Parathyroid adenoma (tissue), 2 donors: ENCODE measurements around the gene SPSB1.
"Not testable (repeated sequence)": the region's sequence is repeated elsewhere in the genome, so short reads cannot be mapped to it uniquely, and the experiment has no call there.

Experiments used
- H2AFZ ChIP-seq: fragments of 300-600 bp; sonication (generic); one replicate; pipeline ENCODE4 v1.7.0; 2017; ENCODE audit warnings: antibody characterized with exemption, mild to moderate bottlenecking
- H3K27ac ChIP-seq: fragments of 300-600 bp; sonication (generic); one replicate; pipeline ENCODE4 v1.7.0; 2017
- H3K27me3 ChIP-seq: fragments of 300-600 bp; sonication (generic); one replicate; pipeline ENCODE4 v1.7.0; 2017; ENCODE audit warnings: low read length; ENCODE audit not compliant: control insufficient read depth, insufficient read depth
- H3K36me3 ChIP-seq: fragments of 300-600 bp; sonication (generic); one replicate; pipeline ENCODE4 v1.7.0; 2017; ENCODE audit warnings: low read length; ENCODE audit not compliant: control insufficient read depth, insufficient read depth
- H3K4me1 ChIP-seq: fragments of 300-600 bp; sonication (generic); one replicate; pipeline ENCODE4 v1.7.0; 2017; ENCODE audit warnings: control low read depth
- H3K4me2 ChIP-seq: fragments of 300-600 bp; sonication (generic); one replicate; pipeline ENCODE4 v1.7.0; 2017; ENCODE audit warnings: low read length
- H3K4me3 ChIP-seq: fragments of 300-600 bp; sonication (generic); one replicate; pipeline ENCODE4 v1.7.0; 2017; ENCODE audit warnings: low read depth, low read length
- H3K79me2 ChIP-seq: fragments of 300-600 bp; sonication (generic); one replicate; pipeline ENCODE4 v1.7.0; 2017; ENCODE audit warnings: control low read depth
- H3K9ac ChIP-seq: fragments of 300-600 bp; sonication (generic); one replicate; pipeline ENCODE4 v1.7.0; 2017; ENCODE audit warnings: mild to moderate bottlenecking
- H3K9me3 ChIP-seq: fragments of 300-600 bp; sonication (generic); one replicate; pipeline ENCODE4 v1.7.0; 2017; ENCODE audit warnings: low read length; ENCODE audit not compliant: control insufficient read depth
- CTCF ChIP-seq: fragments of 300-600 bp; sonication (generic); IDR thresholded peaks from one replicate; pipeline ENCODE4 v1.7.0; 2017; ENCODE audit warnings: antibody characterized with exemption, mild to moderate bottlenecking
- donor health status: primary hyperparathyroidism.

Gene SPSB1

GRCh38 chr1:9296850-9297249, 4.2 kb downstream of the SPSB1 start:
- TF ChIP-seq CTCF: no peak
- no peak overlapping the region for H3K9ac ChIP-seq
- peaks cover 5% of the 10 kb centered on the region for H3K4me1 ChIP-seq
- H3K27me3 ChIP-seq: no peaks in the 10 kb centered on the region
- H2AFZ ChIP-seq: no peak overlapping the region
- H3K27ac ChIP-seq: no peak overlapping the region
- no peak overlapping the region for H3K4me3 ChIP-seq
- peaks cover 6% of the 10 kb centered on the region for H3K79me2 ChIP-seq
- no peaks in the 10 kb centered on the region for H3K36me3 ChIP-seq
- H3K4me2 ChIP-seq: no peak overlapping the region
- H3K9me3 ChIP-seq: no peaks in the 10 kb centered on the region

- no peak overlapping the region for H3K27ac ChIP-seq
- no peaks in the 10 kb centered on the region for H3K27me3 ChIP-seq
Observed at GRCh38 chr1:9297831-9298230, 5.1 kb downstream of the SPSB1 start.

GRCh38 chr1:9298282-9298681, 5.6 kb downstream of the SPSB1 start:
- Histone ChIP-seq H3K9me3 (no peaks in the 10 kb centered on the region), H3K79me2 (peaks cover 6% of the 10 kb centered on the region), H2AFZ (no peak overlapping the region), H3K4me1 (peaks cover 6% of the 10 kb centered on the region), H3K9ac (no peak overlapping the region), H3K27me3 (no peaks in the 10 kb centered on the region), H3K4me3 (no peak overlapping the region), H3K36me3 (no peaks in the 10 kb centered on the region), H3K4me2 (no peak overlapping the region), H3K27ac (no peak overlapping the region)
- TF ChIP-seq CTCF: no peak

More at GRCh38 chr1:9297831-9298230, 5.1 kb downstream of the SPSB1 start:
- peaks cover 6% of the 10 kb centered on the region for H3K79me2 ChIP-seq
- H3K36me3 ChIP-seq: no peaks in the 10 kb centered on the region
- H3K4me2 ChIP-seq: no peak overlapping the region
- TF ChIP-seq CTCF: no peak
- H3K9me3 ChIP-seq: no peaks in the 10 kb centered on the region
- H3K9ac ChIP-seq: no peak overlapping the region
- no peak overlapping the region for H3K4me3 ChIP-seq
- H2AFZ ChIP-seq: no peak overlapping the region
- peaks cover 4% of the 10 kb centered on the region for H3K4me1 ChIP-seq

GRCh38 chr1:9299571-9300541, 7.2 kb downstream of the SPSB1 start:
- not testable (repeated sequence) for H3K27me3 ChIP-seq, H3K4me3 ChIP-seq, H3K9me3 ChIP-seq, H3K4me2 ChIP-seq, H3K27ac ChIP-seq, H3K36me3 ChIP-seq, H2AFZ ChIP-seq, H3K79me2 ChIP-seq, H3K4me1 ChIP-seq, H3K9ac ChIP-seq

- Histone ChIP-seq H3K9ac (no peak overlapping the region), H3K9me3 (no peaks in the 10 kb centered on the region), H3K4me1 (peaks cover 3% of the 10 kb centered on the region), H3K36me3 (no peaks in the 10 kb centered on the region), H3K27me3 (no peaks in the 10 kb centered on the region), H2AFZ (no peak overlapping the region), H3K79me2 (peaks cover 2% of the 10 kb centered on the region), H3K27ac (no peak overlapping the region), H3K4me3 (no peak overlapping the region), H3K4me2 (no peak overlapping the region)
- no peak for TF ChIP-seq CTCF
Observed at GRCh38 chr1:9300573-9300972, 7.9 kb downstream of the SPSB1 start.
